HEK293 (cell line): ENCODE measurements around the gene RTN1.

Experiments used
- CTCF ChIA-PET: fragments of 350-600 bp; formaldehyde crosslinking; extraction: SDS; loops from one replicate; lab custom pipeline; 2021; ENCODE audit warnings: antibody characterized with exemption; lab: Yijun Ruan, JAX
- POLR2A ChIA-PET: fragments of 300-600 bp; formaldehyde crosslinking; extraction: SDS; loops from one replicate; lab custom pipeline; 2020; ENCODE audit warnings: antibody characterized with exemption, inconsistent platforms; lab: Yijun Ruan, JAX
- H3K27ac ChIP-seq: fragments of 200-500 bp; sonication (Bioruptor generic); 2 replicates; pipeline ENCODE4 v1.5.1; 2014; ENCODE audit warnings: low read depth, low read length, control low read depth, inconsistent platforms; ENCODE audit errors: extremely low read depth
- H3K36me3 ChIP-seq, 2 experiments: fragments of 200-500 bp in 1 of 2; sonication (Bioruptor generic) in 1 of 2; 1 replicate in 1 of 2; 2 replicates in 1 of 2; pipeline ENCODE4 v1.5.1; 2014 to 2017; ENCODE audit warnings: inconsistent platforms in 2 of 2, low read length in 2 of 2; ENCODE audit not compliant: control insufficient read depth in 2 of 2, insufficient read depth in 1 of 2
- H3K4me1 ChIP-seq: fragments of 200-500 bp; sonication (Bioruptor generic); 2 replicates; pipeline ENCODE4 v1.5.1; 2014; ENCODE audit warnings: mild to moderate bottlenecking, low read length, inconsistent platforms; ENCODE audit not compliant: control insufficient read depth, insufficient read depth
- H3K4me3 ChIP-seq: 2 replicates; pipeline ENCODE4 v1.5.1; 2011; ENCODE audit warnings: low read depth, mild to moderate bottlenecking, control low read depth, low read length, moderate library complexity
- H3K9me3 ChIP-seq: fragments of 200-500 bp; sonication (Bioruptor generic); 2 replicates; pipeline ENCODE4 v1.5.1; 2014; ENCODE audit warnings: low read depth, low read length, inconsistent platforms; ENCODE audit not compliant: control insufficient read depth, insufficient read depth
- GLIS2 ChIP-seq: fragments of 450-650 bp; formaldehyde crosslinking; IDR thresholded peaks from 2 replicates; pipeline ENCODE4 v1.5.1; 2016; ENCODE audit warnings: missing biosample characterization, missing genetic modification characterization
- PRDM2 ChIP-seq: fragments of 450-650 bp; formaldehyde crosslinking; IDR thresholded peaks from 2 replicates; pipeline ENCODE4 v1.5.1; 2016; ENCODE audit warnings: missing biosample characterization, missing genetic modification characterization, borderline replicate concordance
- PRDM6 ChIP-seq: fragments of 450-650 bp; formaldehyde crosslinking; IDR thresholded peaks from 2 replicates; pipeline ENCODE4 v1.5.1; 2017; ENCODE audit warnings: missing biosample characterization, missing genetic modification characterization
- WT1 ChIP-seq: fragments of 450-650 bp; formaldehyde crosslinking; IDR thresholded peaks from 2 replicates; pipeline ENCODE4 v1.5.1; 2016; ENCODE audit warnings: missing biosample characterization, missing genetic modification characterization
- YY2 ChIP-seq: fragments of 450-650 bp; formaldehyde crosslinking; IDR thresholded peaks from 2 replicates; pipeline ENCODE4 v1.5.1; 2016; ENCODE audit warnings: missing biosample characterization, missing genetic modification characterization
- ZBTB10 ChIP-seq: fragments of 450-650 bp; formaldehyde crosslinking; IDR thresholded peaks from 2 replicates; pipeline ENCODE4 v1.5.1; 2016; ENCODE audit warnings: missing biosample characterization, missing genetic modification characterization
- ZBTB20 ChIP-seq: fragments of 450-650 bp; formaldehyde crosslinking; IDR thresholded peaks from 2 replicates; pipeline ENCODE4 v1.5.1; 2016; ENCODE audit warnings: missing biosample characterization, missing genetic modification characterization
- ZNF138 ChIP-seq: fragments of 450-650 bp; formaldehyde crosslinking; IDR thresholded peaks from 2 replicates; pipeline ENCODE4 v1.5.1; 2016; ENCODE audit warnings: missing biosample characterization, missing genetic modification characterization, borderline replicate concordance
- ZNF18 ChIP-seq: fragments of 450-650 bp; formaldehyde crosslinking; IDR thresholded peaks from 2 replicates; pipeline ENCODE4 v1.5.1; 2016; ENCODE audit warnings: missing biosample characterization, missing genetic modification characterization
- ZNF221 ChIP-seq: fragments of 450-650 bp; formaldehyde crosslinking; IDR thresholded peaks from 2 replicates; pipeline ENCODE4 v1.5.1; 2017; ENCODE audit warnings: missing biosample characterization, missing genetic modification characterization, borderline replicate concordance
- ZNF23 ChIP-seq: fragments of 450-650 bp; formaldehyde crosslinking; IDR thresholded peaks from 2 replicates; pipeline ENCODE4 v1.5.1; 2016; ENCODE audit warnings: missing biosample characterization, missing genetic modification characterization, borderline replicate concordance
- ZNF266 ChIP-seq: fragments of 450-650 bp; formaldehyde crosslinking; IDR thresholded peaks from 2 replicates; pipeline ENCODE4 v1.5.1; 2016; ENCODE audit warnings: missing biosample characterization, missing genetic modification characterization, low read depth
- ZNF274 ChIP-seq, 2 experiments: fragments of 200-500 bp in 1 of 2; fragments of 450-650 bp in 1 of 2; sonication (Bioruptor generic) in 1 of 2; formaldehyde crosslinking in 1 of 2; IDR thresholded peaks; 2 replicates each; pipeline versions ENCODE4 v1.5.1 to v1.6.1; 2014 to 2016; ENCODE audit warnings: borderline replicate concordance in 1 of 2, inconsistent platforms in 1 of 2, low read length in 1 of 2, missing biosample characterization in 1 of 2, missing genetic modification characterization in 1 of 2
- ZNF335 ChIP-seq: fragments of 450-650 bp; formaldehyde crosslinking; conservative IDR thresholded peaks from 2 replicates; pipeline ENCODE4 v1.5.1; 2016; ENCODE audit warnings: missing biosample characterization, missing genetic modification characterization
- ZNF354C ChIP-seq: fragments of 450-650 bp; formaldehyde crosslinking; IDR thresholded peaks from 2 replicates; pipeline ENCODE4 v1.5.1; 2016; ENCODE audit warnings: missing biosample characterization, missing genetic modification characterization, low read depth, borderline replicate concordance
- ZNF626 ChIP-seq: fragments of 450-650 bp; sonication (Bioruptor Pico); formaldehyde crosslinking; IDR thresholded peaks from 2 replicates; pipeline ENCODE4 v1.5.1; 2018; ENCODE audit warnings: missing biosample characterization, missing genetic modification characterization, inconsistent platforms
- ZNF645 ChIP-seq: fragments of 450-650 bp; formaldehyde crosslinking; IDR thresholded peaks from 2 replicates; pipeline ENCODE4; 2016; ENCODE audit warnings: missing biosample characterization, missing genetic modification characterization
- ZNF777 ChIP-seq: fragments of 450-650 bp; formaldehyde crosslinking; IDR thresholded peaks from 2 replicates; pipeline ENCODE4 v1.5.1; 2017; ENCODE audit warnings: missing biosample characterization, missing genetic modification characterization, borderline replicate concordance
- ZNF791 ChIP-seq: fragments of 450-650 bp; formaldehyde crosslinking; IDR thresholded peaks from 2 replicates; pipeline ENCODE4 v1.5.1; 2016; ENCODE audit warnings: missing biosample characterization, missing genetic modification characterization
- ZNF830 ChIP-seq: fragments of 450-650 bp; IDR thresholded peaks from 2 replicates; pipeline ENCODE4 v1.5.0; 2018; ENCODE audit warnings: missing biosample characterization, missing genetic modification characterization, low read depth, mild to moderate bottlenecking, moderate library complexity
- ZXDB ChIP-seq: fragments of 450-650 bp; formaldehyde crosslinking; IDR thresholded peaks from 2 replicates; pipeline ENCODE4 v1.5.1; 2016; ENCODE audit warnings: missing biosample characterization, missing genetic modification characterization

RTN1 gene

GRCh38 chr14:59739794-59740193 lies 130.8 kb downstream of the RTN1 start:
- Histone ChIP-seq H3K36me3 (no peaks in the 10 kb centered on the region), H3K9me3 (no peaks in the 10 kb centered on the region), H3K27ac (no peak overlapping the region), H3K4me1 (no peaks in the 10 kb centered on the region), H3K4me3 (no peak overlapping the region)
- TF ChIP-seq ZNF138 (tag by site-specific recombination) = no peak
- no peak for TF ChIP-seq ZNF830
- no peak for TF ChIP-seq ZNF18 (tag by site-specific recombination)
- TF ChIP-seq ZNF23 = no peak
- TF ChIP-seq YY2 (tag by site-specific recombination) = no peak
- TF ChIP-seq ZNF335 = no peak
- no peak for TF ChIP-seq ZXDB (tag by site-specific recombination)
- no peak for TF ChIP-seq ZNF777
- no peak for TF ChIP-seq ZNF274 (IDR thresholded peaks at IDR 0.05; ENCODE audit: low read length)
- no peak for TF ChIP-seq ZNF274 (tag by site-specific recombination; IDR thresholded peaks at IDR 0.05; ENCODE audit: borderline replicate concordance)
- TF ChIP-seq ZNF221 = no peak
- TF ChIP-seq ZNF626 = no peak
- no peak for TF ChIP-seq WT1 (tag by site-specific recombination)
- no peak for TF ChIP-seq ZBTB20
- TF ChIP-seq ZBTB10 (tag by site-specific recombination) = no peak
- TF ChIP-seq ZNF354C (tag by site-specific recombination) = no peak
- CTCF ChIA-PET = interaction anchor here (1.5 kb wide), 1 partner anchor 9 kb away, joined by 3 read pairs; no protein-coding TSS in a partner anchor
- POLR2A ChIA-PET = no interaction called here

GRCh38 chr14:59728304-59728703 lies 142.3 kb downstream of the RTN1 start:
- Histone ChIP-seq H3K27ac (no peak overlapping the region), H3K9me3 (no peaks in the 10 kb centered on the region), H3K4me3 (no peak overlapping the region), H3K4me1 (no peaks in the 10 kb centered on the region), H3K36me3 (no peaks in the 10 kb centered on the region)
- POLR2A ChIA-PET = no interaction called here
- CTCF ChIA-PET = no interaction called here
- TF ChIP-seq GLIS2 (tag by site-specific recombination) = no peak
- no peak for TF ChIP-seq PRDM2
- TF ChIP-seq ZNF791 (tag by site-specific recombination) = no peak
- no peak for TF ChIP-seq PRDM6
- no peak for TF ChIP-seq ZNF645
- TF ChIP-seq ZNF266 (tag by site-specific recombination) = no peak
- TF ChIP-seq ZNF18 (tag by site-specific recombination) = no peak
